HL-60 (cell line): ENCODE data around the gene DCTN1.

Source experiments
- DNase-seq, 2 experiments: peaks; one replicate each; pipeline ENCODE4 v3.0.0-alpha.2; 2010 to 2020; ENCODE audit warnings: low read depth in 1 of 2, low spot score in 1 of 2
- H3K27ac ChIP-seq: fragments of 250-450 bp; sonication (Bioruptor Pico); replicated peaks from 2 replicates; pipeline ENCODE4 v1.5.1; 2020; ENCODE audit warnings: mild to moderate bottlenecking, moderate library complexity
- H3K27me3 ChIP-seq: fragments of 250-450 bp; sonication (Bioruptor Pico); 2 replicates; pipeline ENCODE4 v1.5.1; 2021; ENCODE audit warnings: mild to moderate bottlenecking, moderate library complexity; ENCODE audit not compliant: insufficient read depth, poor library complexity, severe bottlenecking
- H3K4me3 ChIP-seq: replicated peaks from 2 replicates; pipeline ENCODE4 v1.5.1; 2011; ENCODE audit warnings: mild to moderate bottlenecking, control low read depth, low read length; ENCODE audit not compliant: insufficient read depth
- CTCF ChIP-seq: IDR thresholded peaks from one replicate; pipeline ENCODE4 v1.5.1; 2011; ENCODE audit warnings: low read length, control low read depth, inconsistent platforms; ENCODE audit not compliant: insufficient read depth
- GABPA ChIP-seq: IDR thresholded peaks from 2 replicates; pipeline ENCODE4 v1.6.1; 2012; ENCODE audit warnings: low read depth
- POLR2AphosphoS5 ChIP-seq: IDR thresholded peaks from 2 replicates; pipeline ENCODE4 v1.6.1; 2012; ENCODE audit warnings: low read depth
- REST ChIP-seq: IDR thresholded peaks from 2 replicates; pipeline ENCODE4 v1.6.1; 2012; ENCODE audit warnings: low read depth; ENCODE audit not compliant: insufficient replicate concordance
- SPI1 ChIP-seq: IDR thresholded peaks from 2 replicates; pipeline ENCODE4 v1.6.1; 2012; ENCODE audit warnings: low read depth, mild to moderate bottlenecking, borderline replicate concordance

Gene DCTN1

GRCh38 chr2:74425523-74425922, 45.4 kb upstream of the DCTN1 start:
- no peaks in the 10 kb centered on the region for H3K27me3 ChIP-seq
- no peak for DNase-seq
- no peak overlapping the region for H3K27ac ChIP-seq
- TF ChIP-seq REST: no peak
- no peak for TF ChIP-seq GABPA
- TF ChIP-seq POLR2AphosphoS5: no peak
- TF ChIP-seq CTCF: no peak
- no peak for TF ChIP-seq SPI1
- H3K4me3 ChIP-seq: no peak overlapping the region

- DNase-seq: no peak
- Histone ChIP-seq H3K27ac (no peak overlapping the region), H3K27me3 (no peaks in the 10 kb centered on the region), H3K4me3 (no peak overlapping the region)
- no peak for TF ChIP-seq GABPA
- TF ChIP-seq REST: no peak
- no peak for TF ChIP-seq CTCF
- TF ChIP-seq SPI1: no peak
- TF ChIP-seq POLR2AphosphoS5: no peak
Measured at GRCh38 chr2:74424995-74425406, 44.9 kb upstream of the DCTN1 start.

DNA sequence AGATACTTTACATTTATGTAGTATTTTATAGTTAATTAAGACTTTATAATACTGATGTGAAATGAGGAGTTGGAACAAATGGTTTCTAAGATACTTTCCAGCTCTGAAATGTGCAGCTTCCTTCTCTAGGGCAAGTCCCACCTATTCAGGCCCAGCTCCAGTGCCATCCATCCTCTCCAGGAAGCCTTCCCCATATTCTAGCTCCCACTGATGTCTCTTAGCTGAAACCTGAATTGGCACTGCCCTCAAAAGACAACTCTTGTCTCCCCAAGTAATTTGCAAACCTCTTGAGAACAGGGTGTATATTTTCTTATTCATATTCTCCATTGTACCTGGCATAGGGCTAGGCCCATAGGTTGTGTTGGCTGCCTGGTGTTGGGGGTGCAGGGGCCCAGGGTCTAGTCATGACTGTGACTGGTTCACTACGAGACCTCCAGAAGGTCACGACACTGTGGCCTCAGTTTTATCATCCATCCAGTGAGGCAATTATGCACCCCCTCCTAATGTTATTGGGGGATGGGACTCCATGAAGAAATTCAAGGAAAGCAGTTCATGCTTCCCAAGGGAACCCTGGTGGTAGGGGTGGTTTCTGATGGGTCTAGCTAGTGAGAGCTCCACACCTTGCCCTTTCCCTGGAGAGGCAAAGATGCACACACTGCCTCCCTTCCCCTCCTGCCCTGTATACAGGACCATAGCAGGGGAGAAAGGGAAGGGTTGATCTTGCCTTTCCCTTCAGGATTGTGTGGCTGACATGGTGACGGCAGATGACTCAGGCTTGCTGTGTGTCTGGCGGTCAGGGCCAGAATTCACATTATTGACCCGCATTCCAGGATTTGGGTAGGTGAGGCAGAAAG, 44.3 kb upstream of the DCTN1 start:
- no peak for TF ChIP-seq REST
- TF ChIP-seq CTCF: no peak
- no peak for TF ChIP-seq GABPA
- no peak for TF ChIP-seq SPI1
- TF ChIP-seq POLR2AphosphoS5: no peak
- Histone ChIP-seq H3K27me3 (peaks cover 2% of the 10 kb centered on the region), H3K27ac (no peak overlapping the region), H3K4me3 (no peak overlapping the region)
- DNase-seq: no peak
